Calu3 (cell line): ENCODE measurements around the gene CHADL. TPM values are rescaled to one million over a fixed set of nuclear protein-coding genes. Genes with fewer than 3 reads are reported as not detected.

Experiments
- BruUV-seq: library from RNA; stranded (reverse); fragments of 400-500 nt; replicated peaks from 2 replicates; lab custom pipeline; 2021; lab: Mats Ljungman, UMichigan
- CTCF ChIA-PET: fragments of 300-600 bp; sonication (Branson Sonifier 250); formaldehyde crosslinking; loops from one replicate; lab custom pipeline; 2022; ENCODE audit warnings: antibody characterized with exemption; lab: Charles Lee
- DNase-seq: peaks from one replicate; pipeline ENCODE4 v3.0.0; 2022
- H3K27ac Mint-ChIP-seq: one replicate; pipeline ENCODE4 v1.8.0; 2022; ENCODE audit warnings: mixed read lengths; ENCODE audit not compliant: unreplicated experiment
- H3K27me3 Mint-ChIP-seq: one replicate; pipeline ENCODE4 v1.8.0; 2022; ENCODE audit warnings: mixed read lengths; ENCODE audit not compliant: unreplicated experiment
- H3K36me3 Mint-ChIP-seq: one replicate; pipeline ENCODE4 v1.8.0; 2022; ENCODE audit warnings: mild to moderate bottlenecking, moderate library complexity, mixed read lengths; ENCODE audit not compliant: insufficient read depth, unreplicated experiment
- H3K4me1 Mint-ChIP-seq: one replicate; pipeline ENCODE4 v1.8.0; 2022; ENCODE audit warnings: mild to moderate bottlenecking, low read depth, mixed read lengths; ENCODE audit not compliant: unreplicated experiment
- H3K4me3 Mint-ChIP-seq: one replicate; pipeline ENCODE4 v1.8.0; 2022; ENCODE audit warnings: mild to moderate bottlenecking, low read depth, moderate library complexity, mixed read lengths; ENCODE audit not compliant: unreplicated experiment
- H3K9me3 Mint-ChIP-seq: one replicate; pipeline ENCODE4 v1.8.0; 2022; ENCODE audit warnings: low read depth, mixed read lengths; ENCODE audit not compliant: unreplicated experiment
- intact Hi-C: fragments of 100-400 bp; cut with micrococcal nuclease; formaldehyde crosslinking; loops from one replicate; pipeline ENCODE4 v1.10.0; 2022; ENCODE audit not compliant: unreplicated experiment
- total RNA-seq: library from RNA; stranded (reverse); gene quantifications from 2 replicates; pipeline ENCODE4 v1.2.3, GENCODE V29; 2022
- TF ChIP-seq, protein P1 (sequence below): fragments of 200-600 bp; IDR thresholded peaks from one replicate; pipeline ENCODE4 v1.8.0; 2022; ENCODE audit warnings: antibody characterized with exemption; ENCODE audit not compliant: unreplicated experiment

Gene CHADL
- total RNA-seq, 1 experiment from 2014 or later: 0.73 TPM

DNA sequence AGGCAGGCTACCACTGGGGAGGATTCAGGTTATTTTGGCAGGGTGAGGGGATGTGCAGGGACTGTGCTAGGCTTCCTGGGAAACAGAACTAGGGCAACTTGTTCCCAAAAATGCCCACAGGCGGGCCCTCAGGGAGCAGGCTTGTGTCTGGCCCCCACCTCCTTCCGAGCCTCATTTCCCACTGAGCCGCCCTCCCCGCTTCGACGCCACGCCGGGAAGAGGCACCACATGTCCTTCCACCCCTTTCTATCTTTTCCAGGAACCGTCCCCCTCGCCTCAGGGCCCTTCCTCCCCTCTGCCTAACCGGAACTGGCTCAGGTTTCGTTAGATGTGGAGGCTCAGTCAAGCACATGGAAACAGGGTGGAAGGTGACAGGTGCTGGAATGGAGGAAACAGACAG lies 9.4 kb upstream of the CHADL start:
- CTCF ChIA-PET: no interaction called here
- no peaks in the 10 kb centered on the region for H3K27me3 Mint-ChIP-seq
- H3K36me3 Mint-ChIP-seq: peaks cover 95% of the 10 kb centered on the region
- H3K4me1 Mint-ChIP-seq: no peaks in the 10 kb centered on the region
- TF ChIP-seq, protein P1, sequence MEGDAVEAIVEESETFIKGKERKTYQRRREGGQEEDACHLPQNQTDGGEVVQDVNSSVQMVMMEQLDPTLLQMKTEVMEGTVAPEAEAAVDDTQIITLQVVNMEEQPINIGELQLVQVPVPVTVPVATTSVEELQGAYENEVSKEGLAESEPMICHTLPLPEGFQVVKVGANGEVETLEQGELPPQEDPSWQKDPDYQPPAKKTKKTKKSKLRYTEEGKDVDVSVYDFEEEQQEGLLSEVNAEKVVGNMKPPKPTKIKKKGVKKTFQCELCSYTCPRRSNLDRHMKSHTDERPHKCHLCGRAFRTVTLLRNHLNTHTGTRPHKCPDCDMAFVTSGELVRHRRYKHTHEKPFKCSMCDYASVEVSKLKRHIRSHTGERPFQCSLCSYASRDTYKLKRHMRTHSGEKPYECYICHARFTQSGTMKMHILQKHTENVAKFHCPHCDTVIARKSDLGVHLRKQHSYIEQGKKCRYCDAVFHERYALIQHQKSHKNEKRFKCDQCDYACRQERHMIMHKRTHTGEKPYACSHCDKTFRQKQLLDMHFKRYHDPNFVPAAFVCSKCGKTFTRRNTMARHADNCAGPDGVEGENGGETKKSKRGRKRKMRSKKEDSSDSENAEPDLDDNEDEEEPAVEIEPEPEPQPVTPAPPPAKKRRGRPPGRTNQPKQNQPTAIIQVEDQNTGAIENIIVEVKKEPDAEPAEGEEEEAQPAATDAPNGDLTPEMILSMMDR: no peak
- H3K4me3 Mint-ChIP-seq: no peak overlapping the region
- no peak for DNase-seq
- no peak overlapping the region for H3K27ac Mint-ChIP-seq
- BruUV-seq: no TSS peak
- no peaks in the 10 kb centered on the region for H3K9me3 Mint-ChIP-seq
- intact Hi-C loops: no loop called here

DNA sequence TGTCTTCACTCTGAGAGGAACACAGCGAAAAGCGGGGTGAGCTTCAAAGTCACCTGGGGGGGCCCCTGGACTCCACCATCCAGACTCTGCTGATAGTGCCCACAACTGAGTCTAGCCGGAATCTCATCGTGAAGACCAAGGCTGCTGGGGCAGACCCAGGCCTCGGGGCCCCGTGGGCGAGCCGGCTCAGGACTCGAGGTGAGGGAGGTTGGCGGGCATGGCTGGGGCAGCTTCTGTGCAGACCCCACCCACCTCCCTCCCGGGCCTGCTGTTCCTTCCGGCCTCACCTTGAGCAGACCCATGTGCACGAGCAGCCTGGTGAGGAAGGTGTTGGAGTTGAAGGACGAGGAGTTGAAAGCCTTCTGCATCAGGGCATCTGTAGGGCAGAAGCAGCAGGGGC lies 8.7 kb upstream of the CHADL start:
- CTCF ChIA-PET: no interaction called here
- Mint-ChIP-seq H3K4me3 (no peak overlapping the region), H3K9me3 (no peaks in the 10 kb centered on the region), H3K27ac (no peak overlapping the region), H3K4me1 (no peaks in the 10 kb centered on the region), H3K27me3 (no peaks in the 10 kb centered on the region), H3K36me3 (peaks cover 94% of the 10 kb centered on the region)
- no TSS peak for BruUV-seq
- intact Hi-C loops: no loop called here
- TF ChIP-seq, protein P1: no peak
- DNase-seq: no peak

DNA sequence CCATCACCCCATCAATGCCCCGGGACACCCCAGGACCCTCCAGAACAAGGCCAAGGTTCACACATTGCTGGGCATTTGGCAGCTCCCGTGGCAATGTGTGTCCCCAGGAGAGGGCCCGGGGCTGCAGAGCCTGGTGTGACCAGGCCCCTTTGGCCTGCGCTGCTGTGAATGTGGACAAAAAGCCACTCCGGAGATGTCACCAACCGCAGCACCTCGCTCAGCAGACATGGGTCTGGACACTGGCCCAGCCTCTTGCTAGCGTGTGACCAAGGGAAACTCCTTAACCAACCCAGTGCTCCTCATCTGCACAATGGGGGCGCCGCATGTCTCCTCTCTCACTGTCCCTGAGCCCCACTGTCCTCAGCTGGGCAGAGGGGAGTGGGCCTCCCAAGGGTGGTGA lies 8.0 kb upstream of the CHADL start:
- H3K4me1 Mint-ChIP-seq: no peaks in the 10 kb centered on the region
- intact Hi-C loops: no loop called here
- no peak overlapping the region for H3K27ac Mint-ChIP-seq
- peaks cover 95% of the 10 kb centered on the region for H3K36me3 Mint-ChIP-seq
- TF ChIP-seq, protein P1: no peak
- CTCF ChIA-PET: no interaction called here
- no peaks in the 10 kb centered on the region for H3K27me3 Mint-ChIP-seq
- DNase-seq: no peak
- H3K9me3 Mint-ChIP-seq: no peaks in the 10 kb centered on the region
- no TSS peak for BruUV-seq
- no peak overlapping the region for H3K4me3 Mint-ChIP-seq

DNA sequence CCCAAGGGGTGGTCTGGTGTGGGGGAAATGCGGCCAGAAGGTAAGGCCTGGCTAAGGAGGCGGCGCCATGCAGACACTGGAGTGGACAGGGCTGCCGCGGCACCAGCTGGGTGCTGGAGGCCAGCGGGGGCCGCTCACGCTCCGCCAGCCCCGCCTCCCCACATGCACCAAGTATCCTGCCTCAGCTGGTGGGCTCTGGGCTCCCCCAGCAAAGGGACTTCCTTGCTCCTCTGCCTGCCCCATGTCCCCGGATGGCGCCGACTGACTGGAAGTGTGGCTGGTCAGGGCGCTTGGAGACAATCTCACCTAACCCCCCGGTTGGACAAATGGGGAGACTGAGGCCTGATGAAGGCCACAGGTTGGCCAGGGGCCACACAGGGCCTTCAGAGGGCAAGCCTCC lies 7.6 kb upstream of the CHADL start:
- intact Hi-C loops: no loop called here

More for the DNA sequence above, 7.6 kb upstream of the CHADL start:
- DNase-seq: no peak
- TF ChIP-seq, protein P1: no peak
- H3K4me3 Mint-ChIP-seq: no peak overlapping the region
- no peaks in the 10 kb centered on the region for H3K9me3 Mint-ChIP-seq
- H3K27ac Mint-ChIP-seq: no peak overlapping the region
- CTCF ChIA-PET: no interaction called here
- no peaks in the 10 kb centered on the region for H3K27me3 Mint-ChIP-seq
- no TSS peak for BruUV-seq
- H3K4me1 Mint-ChIP-seq: no peaks in the 10 kb centered on the region
- peaks cover 95% of the 10 kb centered on the region for H3K36me3 Mint-ChIP-seq
